PC-3 (cell line): ENCODE measurements around the gene ZNF18. TPM values are rescaled to one million over a fixed set of nuclear protein-coding genes. Genes with fewer than 3 reads are reported as not detected.

ENCODE experiments used
- ATAC-seq: fragments of 200-7000 bp; cut with Tn5 transposase; 2 replicates; pipeline ENCODE4 v1.9.1; 2020; ENCODE audit warnings: mild to moderate bottlenecking, moderate library complexity
- Bru-seq: library from RNA; stranded (reverse); fragments of 400-500 nt; gene quantifications from one replicate; lab custom pipeline; 2021; lab: Mats Ljungman, UMichigan
- BruChase-seq, 2 experiments: library from RNA; stranded (reverse); fragments of 400-500 nt; gene quantifications; one replicate each; lab custom pipeline; 2021; lab: Mats Ljungman, UMichigan
- BruUV-seq: library from RNA; stranded (reverse); fragments of 400-500 nt; replicated peaks from 2 replicates; lab custom pipeline; 2021; lab: Mats Ljungman, UMichigan
- CTCF ChIA-PET: fragments of 300-600 bp; sonication (Branson Sonifier 250); formaldehyde crosslinking; loops from one replicate; lab custom pipeline; 2022; ENCODE audit warnings: antibody characterized with exemption; lab: Charles Lee
- POLR2A ChIA-PET: fragments of 300-600 bp; sonication (Branson Sonifier 250); formaldehyde crosslinking; loops from one replicate; lab custom pipeline; 2022; ENCODE audit warnings: antibody characterized with exemption; ENCODE audit not compliant: unreplicated experiment; lab: Charles Lee
- DNase-seq: peaks from one replicate; pipeline ENCODE4 v3.0.0-alpha.2; 2015
- H2AFZ ChIP-seq: fragments of 300-600 bp; sonication (generic); 2 replicates; pipeline ENCODE4 v1.6.0; 2016; ENCODE audit warnings: antibody characterized with exemption, low read length
- H3F3A ChIP-seq: fragments of 300-600 bp; sonication (generic); one replicate; pipeline ENCODE4 v1.6.0; 2017; ENCODE audit warnings: antibody characterized with exemption, low read length, control low read depth, mild to moderate bottlenecking; ENCODE audit not compliant: unreplicated experiment
- H3K27ac ChIP-seq: fragments of 300-600 bp; sonication (generic); 2 replicates; pipeline ENCODE4 v1.5.1; 2016; ENCODE audit warnings: mild to moderate bottlenecking, low read length
- H3K27me3 ChIP-seq: fragments of 300-600 bp; sonication (generic); 2 replicates; pipeline ENCODE4 v1.6.1; 2016; ENCODE audit warnings: low read length, mixed read lengths
- H3K36me3 ChIP-seq: fragments of 300-600 bp; sonication (generic); 2 replicates; pipeline ENCODE4 v1.6.1; 2016; ENCODE audit warnings: low read depth, mixed run types, low read length, mixed read lengths
- H3K4me1 ChIP-seq: fragments of 300-600 bp; sonication (generic); 2 replicates; pipeline ENCODE4 v1.5.1; 2016; ENCODE audit warnings: low read length; ENCODE audit not compliant: insufficient read depth
- H3K4me2 ChIP-seq: fragments of 300-600 bp; sonication (generic); 2 replicates; pipeline ENCODE4 v1.6.0; 2016; ENCODE audit warnings: low read length
- H3K4me3 ChIP-seq: fragments of 300-600 bp; sonication (generic); 2 replicates; pipeline ENCODE4 v1.5.1; 2016; ENCODE audit warnings: mild to moderate bottlenecking, low read length, mixed read lengths
- H3K79me2 ChIP-seq: fragments of 300-600 bp; sonication (generic); 2 replicates; pipeline ENCODE4 v1.6.1; 2017; ENCODE audit warnings: low read length, mixed read lengths
- H3K9ac ChIP-seq: fragments of 300-600 bp; sonication (generic); 2 replicates; pipeline ENCODE4 v1.6.0; 2016; ENCODE audit warnings: mild to moderate bottlenecking, low read length
- H3K9me2 ChIP-seq: fragments of 300-600 bp; sonication (generic); replicated peaks from 2 replicates; pipeline ENCODE4 v1.6.1; 2016; ENCODE audit warnings: mixed run types, low read length, mixed read lengths
- H3K9me3 ChIP-seq: fragments of 300-600 bp; sonication (generic); 2 replicates; pipeline ENCODE4 v1.6.1; 2016; ENCODE audit warnings: low read length, mixed read lengths
- H4K20me1 ChIP-seq: fragments of 300-600 bp; sonication (generic); 2 replicates; pipeline ENCODE4 v1.6.1; 2016; ENCODE audit warnings: low read length, mixed read lengths
- EZH2 ChIP-seq: fragments of 300-600 bp; sonication (generic); IDR thresholded peaks from one replicate; pipeline ENCODE4 v1.6.1; 2017; ENCODE audit warnings: antibody characterized with exemption, mild to moderate bottlenecking, low read length; ENCODE audit not compliant: unreplicated experiment
- EZH2phosphoT487 ChIP-seq: fragments of 300-600 bp; sonication (generic); IDR thresholded peaks from 2 replicates; pipeline ENCODE4 v1.6.1; 2018; ENCODE audit warnings: mild to moderate bottlenecking, antibody characterized with exemption, low read length, borderline replicate concordance
- intact Hi-C: fragments of 100-400 bp; cut with micrococcal nuclease; formaldehyde crosslinking; loops from 2 replicates; pipeline ENCODE4 v1.9.0; 2023
- long read RNA-seq: library from polyadenylated mRNA; unstranded; transcript quantifications from one replicate; pipeline ENCODE4 v2.0.0, GENCODE V29; 2021; ENCODE audit not compliant: unreplicated experiment
- total RNA-seq: library from RNA; depleted of rRNA; stranded (reverse); fragments of >200 nt; gene quantifications from 2 replicates; pipeline ENCODE4 v1.2.3, GENCODE V29; 2014; rRNA removed
- TF ChIP-seq, protein P1 (sequence below): fragments of 300-600 bp; sonication (generic); conservative IDR thresholded peaks from 2 replicates; pipeline ENCODE4 v1.5.1; 2017; ENCODE audit warnings: antibody characterized with exemption, low read depth, mild to moderate bottlenecking, low read length

The ZNF18 gene
- total RNA-seq (7.4 and 10.1 TPM in 2 replicates), Bru-seq, nascent RNA (percentile 52 among the genes with signal in this experiment), BruChase-seq, experiment 1, labeled RNA remaining after a 6-hour chase (percentile 57 among the genes with signal in this experiment), BruChase-seq, experiment 2, labeled RNA remaining after a 2-hour chase (percentile 54 among the genes with signal in this experiment)
- long read RNA-seq, transcript ZNF18-204 (7 exons, 2,330 nt): major isoform, 5 of 16 reads
- long read RNA-seq, partial matches to known transcripts: 0 of 16 reads
- long read RNA-seq, other reads (novel, unspliced or antisense): 5 of 16 reads

GRCh38 chr17:11997147-11997971 is at the start of gene ZNF18:
TSS of gene ZNF18 (minus strand) at chr17:11997475. CDS start at chr17:11992829, 4,646 bp downstream.
- BruUV-seq: TSS peak; percentile 86
- POLR2A ChIA-PET: interaction anchor here (0.5 to 1.1 kb wide), 16 partner anchors 11 to 1341 kb away, joined by 3 to 23 read pairs (median 4); partner anchors contain the start of genes ELAC2 and MAP2K4
- CTCF ChIA-PET: interaction anchor here (0.5 to 0.6 kb wide), 2 partner anchors 23 to 1175 kb away, joined by 3 read pairs; partner anchors contain the start of gene MAP2K4
- Histone ChIP-seq H3K4me2 (peak within 1 kb of the TSS; percentile 98), H2AFZ (peak within 1 kb of the TSS; percentile 99), H3K9me2 (no peaks in the 10 kb centered on the region), H3K4me1 (peaks cover 12% of the 10 kb centered on the region), H3K36me3 (no peaks in the 10 kb centered on the region; the same call in 1 of the 2 replicates), H3K9ac (peak within 1 kb of the TSS; percentile 85), H3K79me2 (peaks cover 7% of the 10 kb centered on the region; the same call in 1 of the 2 replicates), H4K20me1 (no peaks in the 10 kb centered on the region), H3K27ac (peak within 1 kb of the TSS; percentile 43), H3F3A (no peaks in the 10 kb centered on the region), H3K27me3 (no peaks in the 10 kb centered on the region), H3K9me3 (no peaks in the 10 kb centered on the region), H3K4me3 (peak within 1 kb of the TSS; percentile 96)
- peak; percentile 95 for ATAC-seq
- peak; percentile 98 for DNase-seq
- TF ChIP-seq EZH2 (no peak), EZH2phosphoT487 (peak; percentile 85)
- intact Hi-C loops: loop anchor here (5.0 kb wide), 1 partner anchor 45 kb away; no protein-coding TSS in a partner anchor

- peaks cover 96% of the 10 kb centered on the region for H3K79me2 ChIP-seq
- H3K9me3 ChIP-seq: no peaks in the 10 kb centered on the region
- no peak overlapping the region for H2AFZ ChIP-seq
- H3K27ac ChIP-seq: no peak overlapping the region
- H3K9me2 ChIP-seq: no peaks in the 10 kb centered on the region
- H4K20me1 ChIP-seq: peaks cover 36% of the 10 kb centered on the region
- POLR2A ChIA-PET: no interaction called here
- H3F3A ChIP-seq: no peaks in the 10 kb centered on the region
- H3K27me3 ChIP-seq: no peaks in the 10 kb centered on the region
- no TSS peak for BruUV-seq
- H3K4me3 ChIP-seq: no peak overlapping the region
- CTCF ChIA-PET: interaction anchor here (0.5 kb wide), 1 partner anchor 50 kb away, joined by 4 read pairs; no protein-coding TSS in a partner anchor
- intact Hi-C loops: no loop called here
- ATAC-seq (no peak), DNase-seq (no peak)
- H3K4me1 ChIP-seq: peaks cover 16% of the 10 kb centered on the region
- H3K4me2 ChIP-seq: no peak overlapping the region
- no peaks in the 10 kb centered on the region for H3K36me3 ChIP-seq
- H3K9ac ChIP-seq: no peak overlapping the region
- TF ChIP-seq, protein P1, sequence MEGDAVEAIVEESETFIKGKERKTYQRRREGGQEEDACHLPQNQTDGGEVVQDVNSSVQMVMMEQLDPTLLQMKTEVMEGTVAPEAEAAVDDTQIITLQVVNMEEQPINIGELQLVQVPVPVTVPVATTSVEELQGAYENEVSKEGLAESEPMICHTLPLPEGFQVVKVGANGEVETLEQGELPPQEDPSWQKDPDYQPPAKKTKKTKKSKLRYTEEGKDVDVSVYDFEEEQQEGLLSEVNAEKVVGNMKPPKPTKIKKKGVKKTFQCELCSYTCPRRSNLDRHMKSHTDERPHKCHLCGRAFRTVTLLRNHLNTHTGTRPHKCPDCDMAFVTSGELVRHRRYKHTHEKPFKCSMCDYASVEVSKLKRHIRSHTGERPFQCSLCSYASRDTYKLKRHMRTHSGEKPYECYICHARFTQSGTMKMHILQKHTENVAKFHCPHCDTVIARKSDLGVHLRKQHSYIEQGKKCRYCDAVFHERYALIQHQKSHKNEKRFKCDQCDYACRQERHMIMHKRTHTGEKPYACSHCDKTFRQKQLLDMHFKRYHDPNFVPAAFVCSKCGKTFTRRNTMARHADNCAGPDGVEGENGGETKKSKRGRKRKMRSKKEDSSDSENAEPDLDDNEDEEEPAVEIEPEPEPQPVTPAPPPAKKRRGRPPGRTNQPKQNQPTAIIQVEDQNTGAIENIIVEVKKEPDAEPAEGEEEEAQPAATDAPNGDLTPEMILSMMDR: no peak
- TF ChIP-seq EZH2phosphoT487 (no peak), EZH2 (no peak)
Measured at GRCh38 chr17:12046786-12047185, 49.5 kb upstream of the ZNF18 start.

DNA sequence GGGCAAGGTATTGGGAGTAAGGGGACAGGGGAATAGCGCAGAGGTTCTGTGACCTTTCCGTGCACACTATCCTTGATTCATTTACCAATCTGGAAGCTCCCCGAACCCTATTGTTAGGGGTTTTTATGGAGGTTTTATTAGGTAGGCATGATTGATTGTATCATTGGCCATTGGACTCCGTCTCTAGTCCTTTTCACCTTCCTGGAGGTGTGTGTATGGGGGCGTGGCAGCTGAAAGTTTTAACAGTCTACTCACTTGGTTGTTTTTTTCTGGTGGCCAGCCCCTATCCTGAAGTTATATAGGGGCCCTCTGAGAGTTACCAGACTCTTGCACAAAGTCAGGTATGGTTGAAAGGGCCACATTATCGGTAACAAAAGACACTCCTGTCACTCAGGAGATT is 46.4 kb upstream of the ZNF18 start:
- Histone ChIP-seq H3K9ac (no peak overlapping the region), H3K9me3 (no peaks in the 10 kb centered on the region), H3K79me2 (peaks cover 86% of the 10 kb centered on the region), H3K27ac (no peak overlapping the region), H3K4me1 (peaks cover 38% of the 10 kb centered on the region), H4K20me1 (peaks cover 43% of the 10 kb centered on the region), H3K4me2 (no peak overlapping the region), H3K36me3 (no peaks in the 10 kb centered on the region), H3K9me2 (no peaks in the 10 kb centered on the region), H3K27me3 (no peaks in the 10 kb centered on the region), H2AFZ (no peak overlapping the region), H3F3A (peaks cover 5% of the 10 kb centered on the region), H3K4me3 (no peak overlapping the region)
- no peak for ATAC-seq
- POLR2A ChIA-PET: no interaction called here
- DNase-seq: no peak
- TF ChIP-seq, protein P1: no peak
- no peak for TF ChIP-seq EZH2phosphoT487
- no peak for TF ChIP-seq EZH2
- BruUV-seq: no TSS peak
- intact Hi-C loops: loop anchor here (5.0 kb wide), 2 partner anchors 46 to 974 kb away; partner anchors contain the start of genes ELAC2 and ZNF18
- CTCF ChIA-PET: no interaction called here
